A673 (cell line): ENCODE data around the gene MAP7D3.

ENCODE experiments used
- EZH2 ChIP-seq: fragments of 200-600 bp; sonication (generic); IDR thresholded peaks from 2 replicates; pipeline ENCODE4 v1.6.1; 2017; ENCODE audit warnings: borderline replicate concordance, low read depth, mild to moderate bottlenecking, mixed read lengths, antibody characterized with exemption, low read length; ENCODE audit not compliant: poor library complexity, severe bottlenecking
- TF ChIP-seq, protein P1 (sequence below): fragments of 300-800, 200-600 bp; sonication (generic); conservative IDR thresholded peaks from 2 replicates; pipeline ENCODE4 v1.5.1; 2017; ENCODE audit warnings: low read depth, mild to moderate bottlenecking, antibody characterized with exemption, low read length, moderate library complexity, mixed read lengths

DNA sequence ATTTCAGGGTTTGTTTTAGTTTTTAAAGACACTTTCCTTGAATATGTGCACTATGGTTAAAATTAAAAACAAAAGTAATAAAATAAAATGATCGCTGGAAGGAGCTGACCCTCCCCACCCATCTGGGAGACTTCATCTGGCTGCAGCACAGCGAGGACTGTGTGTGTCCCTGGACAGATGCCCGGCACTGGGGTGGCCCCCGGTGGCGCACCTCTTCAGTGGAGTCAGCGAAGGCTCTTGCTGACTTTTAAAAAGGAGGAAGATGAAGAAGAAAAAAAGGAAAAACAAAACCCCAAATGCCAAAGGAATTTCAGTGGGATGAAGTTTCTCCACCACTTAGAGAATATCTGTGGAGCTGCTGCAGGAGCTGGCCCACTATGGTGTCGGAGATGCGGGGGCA, 44.2 kb upstream of the MAP7D3 start:
- TF ChIP-seq, protein P1, sequence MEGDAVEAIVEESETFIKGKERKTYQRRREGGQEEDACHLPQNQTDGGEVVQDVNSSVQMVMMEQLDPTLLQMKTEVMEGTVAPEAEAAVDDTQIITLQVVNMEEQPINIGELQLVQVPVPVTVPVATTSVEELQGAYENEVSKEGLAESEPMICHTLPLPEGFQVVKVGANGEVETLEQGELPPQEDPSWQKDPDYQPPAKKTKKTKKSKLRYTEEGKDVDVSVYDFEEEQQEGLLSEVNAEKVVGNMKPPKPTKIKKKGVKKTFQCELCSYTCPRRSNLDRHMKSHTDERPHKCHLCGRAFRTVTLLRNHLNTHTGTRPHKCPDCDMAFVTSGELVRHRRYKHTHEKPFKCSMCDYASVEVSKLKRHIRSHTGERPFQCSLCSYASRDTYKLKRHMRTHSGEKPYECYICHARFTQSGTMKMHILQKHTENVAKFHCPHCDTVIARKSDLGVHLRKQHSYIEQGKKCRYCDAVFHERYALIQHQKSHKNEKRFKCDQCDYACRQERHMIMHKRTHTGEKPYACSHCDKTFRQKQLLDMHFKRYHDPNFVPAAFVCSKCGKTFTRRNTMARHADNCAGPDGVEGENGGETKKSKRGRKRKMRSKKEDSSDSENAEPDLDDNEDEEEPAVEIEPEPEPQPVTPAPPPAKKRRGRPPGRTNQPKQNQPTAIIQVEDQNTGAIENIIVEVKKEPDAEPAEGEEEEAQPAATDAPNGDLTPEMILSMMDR: no peak
- no peak for TF ChIP-seq EZH2
